Thymus (tissue), 11 donors: Measurements from ENCODE around the gene TENM3. TPM values are rescaled to one million over a fixed set of nuclear protein-coding genes. Genes with fewer than 3 reads are reported as not detected.

Source experiments
- DNase-seq, 9 donors: peaks; one replicate each; pipeline ENCODE4 v3.0.0-alpha.2; 2013; ENCODE audit warnings: low spot score in 9 of 9, low read depth in 6 of 9, missing footprints in 1 of 9
- H3K27ac ChIP-seq, 2 donors: one replicate each; pipeline ENCODE4 v1.5.1; 2013; ENCODE audit warnings: control low read depth in 1 of 2, low read depth in 1 of 2, low read length in 1 of 2, mild to moderate bottlenecking in 1 of 2, moderate library complexity in 1 of 2
- H3K27me3 ChIP-seq, 2 donors: one replicate each; pipeline ENCODE4 v1.5.1; 2013; ENCODE audit warnings: low read length in 1 of 2; ENCODE audit not compliant: control insufficient read depth in 2 of 2, insufficient read depth in 1 of 2
- H3K36me3 ChIP-seq, 2 donors: one replicate each; pipeline ENCODE4 v1.5.1; 2013; ENCODE audit warnings: low read length in 1 of 2, mild to moderate bottlenecking in 1 of 2, moderate library complexity in 1 of 2; ENCODE audit not compliant: control insufficient read depth in 2 of 2, insufficient read depth in 2 of 2
- H3K4me1 ChIP-seq, 2 donors: one replicate each; pipeline ENCODE4 v1.5.1; 2013; ENCODE audit warnings: low read length in 2 of 2; ENCODE audit not compliant: control insufficient read depth in 2 of 2, insufficient read depth in 2 of 2
- H3K4me3 ChIP-seq, 2 donors: one replicate each; pipeline ENCODE4 v1.5.1; 2013; ENCODE audit warnings: low read length in 2 of 2, control low read depth in 1 of 2, mild to moderate bottlenecking in 1 of 2
- H3K9me3 ChIP-seq, 2 donors: one replicate each; pipeline ENCODE4 v1.5.1; 2013; ENCODE audit warnings: low read length in 1 of 2, mild to moderate bottlenecking in 1 of 2; ENCODE audit not compliant: control insufficient read depth in 2 of 2, insufficient read depth in 1 of 2
- WGBS: extraction: QIAGEN DNeasy Blood & Tissue Kit; methylation state at CpG from one replicate; pipeline ENCODE4 v1.1.7; 2013; 5-methylcytosine and 5-hydroxymethylcytosine counted together
- polyA plus RNA-seq: library from polyadenylated mRNA; stranded (reverse); fragments of 200-250 nt; gene quantifications from one replicate; pipeline ENCODE4 v1.2.3, GENCODE V29; 2013
- total RNA-seq: library from RNA; stranded (reverse); fragments of 120-200 nt; gene quantifications from one replicate; pipeline ENCODE4 v1.2.4, GENCODE V29; 2013
- donor health status: healthy.

Gene TENM3
- total and polyA plus RNA-seq, 2 donors = 2.1 to 9.5 TPM

DNA sequence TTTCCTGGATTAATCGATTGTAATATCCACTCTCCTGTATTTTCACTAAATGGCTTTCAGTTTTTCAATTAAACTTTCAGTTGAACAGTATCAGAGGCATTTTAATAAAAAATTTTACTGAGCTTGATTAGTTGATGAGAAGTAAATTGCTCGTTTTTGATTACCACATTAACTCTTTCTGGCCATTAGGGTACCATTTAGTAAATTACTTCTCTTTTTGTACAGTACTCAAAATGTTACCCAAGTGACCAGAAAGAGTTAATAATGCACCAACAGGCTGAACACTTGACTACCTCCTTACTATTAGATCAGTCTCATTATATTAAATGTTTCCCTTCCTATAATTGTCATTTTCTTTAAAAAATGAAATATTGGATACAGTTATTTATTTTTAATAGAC is 289.2 kb downstream of the TENM3 start:
- H3K4me1 ChIP-seq = no peaks in the 10 kb centered on the region
- no peak for DNase-seq
- no peaks in the 10 kb centered on the region for H3K27me3 ChIP-seq
- WGBS = 80% methylated on average over 2 of the region's 2 CpGs
- no peak overlapping the region for H3K4me3 ChIP-seq
- H3K36me3 ChIP-seq = no peaks in the 10 kb centered on the region
- no peaks in the 10 kb centered on the region for H3K9me3 ChIP-seq
- no peak overlapping the region for H3K27ac ChIP-seq

DNA sequence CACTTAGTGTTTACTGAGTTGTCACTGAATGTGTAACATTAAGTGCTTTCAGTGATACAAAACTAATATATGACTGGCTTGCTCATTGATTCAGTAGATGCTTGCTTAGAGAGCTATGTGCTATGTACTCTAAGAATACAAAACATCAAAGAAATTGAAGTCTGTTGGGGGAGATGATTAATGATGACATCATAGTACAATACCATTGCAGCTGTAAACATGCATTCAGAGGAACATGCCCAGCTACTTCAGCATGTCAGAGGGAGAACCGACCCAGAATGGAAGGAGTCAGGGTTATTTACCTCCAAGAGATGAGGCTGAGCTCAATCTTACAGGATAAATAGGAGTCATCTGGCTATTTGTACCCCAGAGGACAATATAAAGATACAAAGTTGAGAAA is 290.8 kb downstream of the TENM3 start:
- Histone ChIP-seq H3K9me3 (no peaks in the 10 kb centered on the region), H3K4me1 (no peaks in the 10 kb centered on the region), H3K27me3 (no peaks in the 10 kb centered on the region), H3K27ac (no peak overlapping the region), H3K36me3 (no peaks in the 10 kb centered on the region), H3K4me3 (no peak overlapping the region)
- 76% methylated on average over 1 of the region's 1 CpG for WGBS
- no peak for DNase-seq

DNA sequence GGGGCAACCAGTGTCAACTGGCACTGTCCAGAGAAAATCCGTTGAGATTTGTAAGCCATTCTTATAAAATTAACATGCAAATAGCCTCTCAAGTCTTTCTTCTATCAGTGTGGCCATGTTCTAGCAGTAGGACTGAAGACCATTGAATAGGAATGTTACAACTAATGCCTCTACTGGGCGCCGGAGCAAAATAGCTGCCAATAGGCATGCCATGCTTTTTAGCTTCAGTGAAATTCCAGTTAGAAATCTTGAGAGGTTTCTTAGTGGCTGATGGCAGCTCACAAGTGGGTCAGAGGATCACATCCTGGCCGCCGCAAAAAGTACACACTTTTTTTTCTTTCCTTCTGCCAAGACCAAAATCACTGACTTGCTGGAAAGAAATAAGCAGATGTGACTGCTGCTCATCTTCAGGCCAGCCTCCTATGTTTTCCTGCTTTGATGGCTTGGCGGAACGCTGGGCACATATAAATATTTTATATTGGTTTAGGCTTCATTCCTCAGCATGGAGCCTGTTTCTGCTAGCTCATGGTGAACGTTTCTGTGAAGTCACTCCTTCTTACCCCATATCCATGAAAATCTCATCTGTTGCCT is 293.1 kb downstream of the TENM3 start:
- no peaks in the 10 kb centered on the region for H3K9me3 ChIP-seq
- H3K4me1 ChIP-seq = no peaks in the 10 kb centered on the region
- peak overlapping the region in 1 of 2 donors; percentile 36 for H3K27ac ChIP-seq
- H3K27me3 ChIP-seq = no peaks in the 10 kb centered on the region
- H3K36me3 ChIP-seq = no peaks in the 10 kb centered on the region
- no peak for DNase-seq
- H3K4me3 ChIP-seq = no peak overlapping the region
- WGBS = 75% methylated on average over 8 of the region's 8 CpGs

DNA sequence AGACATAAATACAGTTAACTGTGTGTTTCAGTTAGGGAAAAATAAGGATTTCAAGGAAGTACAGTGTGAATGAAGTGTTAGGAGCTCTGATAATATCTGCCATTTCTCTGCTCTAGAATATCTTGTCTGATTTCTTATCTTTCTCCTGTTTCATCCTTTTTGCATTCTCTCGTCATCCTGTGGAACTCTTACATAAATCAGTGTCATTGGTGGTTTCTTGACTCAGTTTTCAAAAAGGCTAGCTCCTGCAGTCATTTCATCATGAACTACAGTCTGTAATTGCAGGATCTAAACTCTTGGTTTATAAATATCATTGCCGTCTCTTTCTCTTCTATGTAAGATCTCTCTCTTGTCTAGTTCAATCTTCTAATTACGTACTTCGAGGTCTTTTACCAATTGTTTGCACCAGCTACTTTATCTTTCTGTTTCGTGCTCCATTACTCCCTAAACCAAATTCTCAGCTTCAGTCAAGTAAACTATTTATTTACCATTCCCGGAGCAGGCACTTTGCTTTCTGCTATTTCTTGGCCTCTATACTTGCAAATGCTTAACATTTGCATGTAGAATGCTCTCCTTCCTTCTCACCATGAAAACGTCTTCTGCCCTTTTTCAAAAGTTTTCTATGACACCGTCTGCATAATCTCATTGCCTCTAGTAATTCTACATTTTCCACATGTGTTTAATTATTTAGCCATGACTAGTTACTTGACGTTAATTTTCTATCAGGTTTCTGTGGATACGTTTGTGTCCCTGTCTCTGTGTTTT is 294.0 kb downstream of the TENM3 start:
- Histone ChIP-seq H3K36me3 (no peaks in the 10 kb centered on the region), H3K4me3 (no peak overlapping the region), H3K9me3 (no peaks in the 10 kb centered on the region), H3K4me1 (no peaks in the 10 kb centered on the region), H3K27me3 (no peaks in the 10 kb centered on the region), H3K27ac (no peak overlapping the region)
- WGBS = 53% methylated on average over 10 of the region's 10 CpGs
- no peak for DNase-seq

DNA sequence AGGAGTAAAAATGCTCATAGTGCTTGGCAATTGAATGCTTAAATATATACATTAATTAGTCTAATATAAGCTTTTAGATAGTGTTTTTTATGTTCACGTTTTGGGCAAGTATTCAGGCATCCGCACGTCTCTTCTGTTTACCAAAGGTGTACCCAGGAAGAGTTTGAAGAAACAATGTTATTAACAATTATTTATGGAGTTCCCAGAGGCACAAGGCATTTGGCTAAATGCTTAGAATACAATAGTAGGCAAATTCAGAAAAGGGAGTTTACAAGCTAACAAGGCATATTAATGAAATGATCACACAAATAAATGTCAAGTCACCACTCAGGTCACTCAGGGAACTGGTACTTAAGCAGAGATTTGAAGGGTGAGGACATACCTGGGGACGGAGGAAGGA is 294.8 kb downstream of the TENM3 start:
- no peaks in the 10 kb centered on the region for H3K27me3 ChIP-seq
- DNase-seq = no peak
- no peaks in the 10 kb centered on the region for H3K36me3 ChIP-seq
- H3K4me3 ChIP-seq = no peak overlapping the region
- no peaks in the 10 kb centered on the region for H3K4me1 ChIP-seq
- no peaks in the 10 kb centered on the region for H3K9me3 ChIP-seq
- 82% methylated on average over 4 of the region's 4 CpGs for WGBS
- no peak overlapping the region for H3K27ac ChIP-seq

DNA sequence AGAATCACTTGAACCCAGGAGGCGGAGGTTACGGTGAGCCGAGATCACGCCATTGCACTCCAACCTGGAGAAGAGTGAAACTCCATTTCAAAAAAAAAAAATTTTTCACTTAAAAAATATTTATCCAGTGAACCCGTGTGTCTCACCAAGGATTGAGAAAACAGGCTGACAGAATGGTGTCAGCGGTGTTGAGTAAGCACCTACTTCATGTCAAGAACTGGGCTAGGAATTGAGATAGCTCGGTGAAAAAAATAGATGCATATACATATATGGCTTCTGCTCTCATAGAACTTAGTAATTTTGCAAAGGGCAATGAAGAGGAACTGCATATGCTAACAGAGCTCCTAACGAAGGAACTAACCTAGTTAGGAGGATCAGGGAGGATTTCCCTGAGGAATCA is 297.3 kb downstream of the TENM3 start:
- H3K9me3 ChIP-seq = no peaks in the 10 kb centered on the region
- H3K27me3 ChIP-seq = no peaks in the 10 kb centered on the region
- no peak for DNase-seq
- no peaks in the 10 kb centered on the region for H3K36me3 ChIP-seq
- H3K4me3 ChIP-seq = no peak overlapping the region
- 95% methylated on average over 8 of the region's 8 CpGs for whole genome bisulfite sequencing
- no peak overlapping the region for H3K27ac ChIP-seq
- no peaks in the 10 kb centered on the region for H3K4me1 ChIP-seq

DNA sequence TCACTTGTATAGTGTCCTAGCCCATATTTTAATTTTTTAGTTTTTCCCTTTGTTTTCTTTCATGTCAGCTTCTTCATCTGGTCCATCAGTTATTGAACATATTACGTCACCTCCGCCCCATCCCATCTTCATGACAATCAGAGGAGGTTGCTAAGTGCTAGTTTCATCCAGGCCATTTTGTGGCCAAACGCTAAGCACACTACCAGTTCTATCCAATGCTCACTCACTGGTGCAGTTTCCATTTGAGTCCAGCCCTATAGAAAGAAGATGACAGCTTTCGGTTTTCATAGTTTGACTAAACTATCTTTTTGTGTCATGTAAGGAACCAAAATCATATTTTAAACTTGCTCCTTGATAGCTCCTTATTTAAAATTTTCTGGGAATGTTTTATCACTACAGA is 304.2 kb downstream of the TENM3 start:
- 94% methylated on average over 4 of the region's 4 CpGs for WGBS

DNA sequence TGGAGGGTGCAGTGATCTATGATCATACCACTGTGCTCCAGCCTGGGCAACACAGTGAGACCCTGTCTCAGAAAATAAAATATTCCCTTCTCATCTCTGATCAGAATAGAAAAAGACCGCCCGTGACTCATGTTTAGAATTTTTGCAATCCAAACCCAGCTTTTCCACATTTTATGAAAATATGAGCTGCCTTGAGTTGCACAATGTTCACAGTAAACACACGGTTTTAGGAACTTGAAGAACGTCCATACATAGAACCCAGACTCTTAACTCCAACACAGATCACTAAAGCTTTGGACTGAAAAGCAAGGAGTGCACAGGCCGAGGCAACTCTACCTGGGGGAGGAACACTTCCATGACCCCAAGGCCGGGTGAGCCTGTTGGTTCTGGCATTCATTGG is 305.0 kb downstream of the TENM3 start:
- H3K27me3 ChIP-seq = no peaks in the 10 kb centered on the region
- no peak for DNase-seq
- H3K4me1 ChIP-seq = no peaks in the 10 kb centered on the region
- H3K27ac ChIP-seq = no peak overlapping the region
- H3K36me3 ChIP-seq = no peaks in the 10 kb centered on the region
- no peaks in the 10 kb centered on the region for H3K9me3 ChIP-seq
- WGBS = 89% methylated on average over 6 of the region's 6 CpGs
- H3K4me3 ChIP-seq = no peak overlapping the region

More for the DNA sequence above, 304.2 kb downstream of the TENM3 start:
- H3K4me3 ChIP-seq = no peak overlapping the region
- no peak for DNase-seq
- H3K27me3 ChIP-seq = no peaks in the 10 kb centered on the region
- no peak overlapping the region for H3K27ac ChIP-seq
- no peaks in the 10 kb centered on the region for H3K36me3 ChIP-seq
- H3K4me1 ChIP-seq = no peaks in the 10 kb centered on the region
- H3K9me3 ChIP-seq = no peaks in the 10 kb centered on the region

DNA sequence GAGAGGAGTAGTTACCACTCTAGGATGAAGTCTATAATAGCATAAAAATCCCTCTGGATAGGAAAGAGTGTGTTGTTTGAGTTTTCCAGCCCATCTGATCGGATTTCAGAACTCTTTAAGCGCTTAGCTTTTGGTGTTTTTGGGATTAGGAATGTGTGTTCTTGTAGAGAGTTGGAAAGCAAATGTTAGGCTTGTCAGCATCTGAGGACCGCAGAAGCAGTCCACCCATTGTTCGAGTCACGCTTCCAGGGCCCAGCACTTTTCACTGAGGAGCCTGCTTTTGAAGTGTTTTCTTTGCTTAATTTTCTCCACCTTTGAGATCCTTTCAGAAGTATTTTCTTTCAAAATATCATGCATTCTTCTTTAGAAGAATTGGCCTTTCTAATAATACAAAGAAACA is 306.2 kb downstream of the TENM3 start:
- H3K36me3 ChIP-seq = no peaks in the 10 kb centered on the region
- no peak overlapping the region for H3K27ac ChIP-seq
- no peak overlapping the region for H3K4me3 ChIP-seq
- no peaks in the 10 kb centered on the region for H3K27me3 ChIP-seq
- H3K4me1 ChIP-seq = no peaks in the 10 kb centered on the region
- DNase-seq = no peak
- 75% methylated on average over 5 of the region's 5 CpGs for WGBS
- H3K9me3 ChIP-seq = no peaks in the 10 kb centered on the region
